T-cell (primary cell): Measurements from ENCODE around the gene KCNQ5. TPM values are rescaled to one million over a fixed set of nuclear protein-coding genes. Genes with fewer than 3 reads are reported as not detected.

ENCODE experiments used
- ATAC-seq, 4 experiments: fragments of 200-7000 bp in 3 of 4; fragments of 150-1000 bp in 1 of 4; cut with Tn5 transposase; replicated peaks in 1 of 4; 1 replicate in 3 of 4; 2 replicates in 1 of 4; pipeline ENCODE4 v1.10.0; 2021; ENCODE audit warnings: moderate library complexity in 3 of 4, mild to moderate bottlenecking in 2 of 4, moderate number of reproducible peaks in 1 of 4
- CTCF ChIA-PET, 2 donors: fragments of 300-600 bp; sonication (Branson Sonifier 250); formaldehyde crosslinking; loops; one replicate each; lab custom pipeline; 2022; ENCODE audit warnings: antibody characterized with exemption in 2 of 2; lab: Charles Lee
- POLR2A ChIA-PET, 2 donors: fragments of 300-600 bp; sonication (Branson Sonifier 250); formaldehyde crosslinking; loops; one replicate each; lab custom pipeline; 2022; ENCODE audit warnings: antibody characterized with exemption in 2 of 2; lab: Charles Lee
- DNase-seq, 35 experiments: peaks; one replicate each; pipeline versions ENCODE4 v3.0.0 to v3.0.0-alpha.2; 2013 to 2023
- H3K27ac ChIP-seq: one replicate; pipeline ENCODE4 v1.5.1; 2013; ENCODE audit warnings: low read length
- H3K27me3 ChIP-seq, 2 experiments: replicated peaks in 1 of 2; 1 replicate in 1 of 2; 2 replicates in 1 of 2; pipeline versions ENCODE4 v1.6.1 to v1.7.0; 2013; ENCODE audit warnings: low read length in 1 of 2, mixed read lengths in 1 of 2; ENCODE audit not compliant: control insufficient read depth in 2 of 2, insufficient read depth in 2 of 2; ENCODE audit errors: extremely low read depth in 1 of 2
- H3K36me3 ChIP-seq, 2 donors: 1 replicate in 1 of 2; 2 replicates in 1 of 2; pipeline versions ENCODE4 v1.6.1 to v1.7.0; 2013; ENCODE audit warnings: low read length in 1 of 2; ENCODE audit not compliant: control insufficient read depth in 2 of 2, insufficient read depth in 1 of 2; ENCODE audit errors: extremely low read depth in 1 of 2
- H3K4me1 ChIP-seq, 2 experiments: 1 replicate in 1 of 2; 2 replicates in 1 of 2; pipeline versions ENCODE4 v1.6.1 to v1.7.0; 2013; ENCODE audit warnings: low read length in 2 of 2, mixed read lengths in 1 of 2; ENCODE audit not compliant: insufficient read depth in 2 of 2, control insufficient read depth in 1 of 2; ENCODE audit errors: extremely low read depth in 1 of 2
- H3K4me3 ChIP-seq, 2 donors: 1 replicate in 1 of 2; 2 replicates in 1 of 2; pipeline versions ENCODE4 v1.5.1 to v1.7.0; 2013; ENCODE audit warnings: mild to moderate bottlenecking in 2 of 2, low read length in 1 of 2, moderate library complexity in 1 of 2; ENCODE audit not compliant: control insufficient read depth in 1 of 2; ENCODE audit errors: extremely low read depth in 1 of 2
- H3K9me3 ChIP-seq: 2 replicates; pipeline ENCODE4 v1.7.0; 2013
- H3K27ac Mint-ChIP-seq, 2 donors: one replicate each; pipeline ENCODE4 v1.8.0; 2020 to 2021; ENCODE audit warnings: mild to moderate bottlenecking in 2 of 2, mixed read lengths in 2 of 2
- H3K27me3 Mint-ChIP-seq, 2 donors: one replicate each; pipeline ENCODE4 v1.8.0; 2021 to 2022; ENCODE audit warnings: mixed read lengths in 2 of 2
- H3K36me3 Mint-ChIP-seq: one replicate; pipeline ENCODE4 v1.8.0; 2021; ENCODE audit warnings: mixed read lengths
- H3K4me1 Mint-ChIP-seq, 3 donors: one replicate each; pipeline ENCODE4 v1.8.0; 2020 to 2022; ENCODE audit warnings: mixed read lengths in 3 of 3, mild to moderate bottlenecking in 1 of 3
- H3K4me3 Mint-ChIP-seq, 3 donors: one replicate each; pipeline ENCODE4 v1.8.0; 2020 to 2022; ENCODE audit warnings: mild to moderate bottlenecking in 3 of 3, mixed read lengths in 3 of 3, moderate library complexity in 3 of 3
- H3K9me3 Mint-ChIP-seq, 3 donors: one replicate each; pipeline ENCODE4 v1.8.0; 2020 to 2022; ENCODE audit warnings: mixed read lengths in 3 of 3
- WGBS: methylation state at CpG from one replicate; pipeline ENCODE4 v1.1.5; 2013; ENCODE audit warnings: missing lambda C conversion rate; ENCODE audit not compliant: insufficient coverage; 5-methylcytosine and 5-hydroxymethylcytosine counted together
- total RNA-seq, 35 experiments: library from RNA in 6 of 35; stranded (reverse) in 6 of 35; fragments of 120-200 nt in 1 of 35; gene quantifications; one replicate each; pipeline versions ENCODE4 v1.2.1 to v1.2.4 and lab custom pipeline; 2013 to 2026

The KCNQ5 gene
- total RNA-seq, 5 donors from 2014 or later (not counting 1 experiment from before 2014, with no cell fraction given): 3.5 to 5.3 (median 4.3) TPM

- Histone ChIP-seq H3K27ac (no peak overlapping the region), H3K36me3 (no peaks in the 10 kb centered on the region), H3K27me3 (no peaks in the 10 kb centered on the region), H3K4me3 (no peak overlapping the region), H3K4me1 (no peaks in the 10 kb centered on the region), H3K9me3 (no peaks in the 10 kb centered on the region)
- ChIA-PET POLR2A (no interaction called here), CTCF (interaction anchor here in 1 of 2 donors (0.6 kb wide), 1 partner anchor 272 kb away, joined by 3 read pairs; no protein-coding TSS in a partner anchor)
- Mint-ChIP-seq H3K27me3 (no peaks in the 10 kb centered on the region), H3K36me3 (peaks cover 4% of the 10 kb centered on the region), H3K9me3 (no peaks in the 10 kb centered on the region), H3K4me3 (no peak overlapping the region), H3K27ac (no peak overlapping the region), H3K4me1 (no peaks in the 10 kb centered on the region)
- ATAC-seq (no peak), DNase-seq (no peak)
- WGBS: 87% methylated on average over 2 of the region's 3 CpGs
Measured at GRCh38 chr6:72683797-72684196, 61.9 kb downstream of the KCNQ5 start.

- ATAC-seq: no peak
- Histone ChIP-seq H3K4me1 (no peaks in the 10 kb centered on the region), H3K27ac (no peak overlapping the region), H3K4me3 (no peak overlapping the region), H3K27me3 (no peaks in the 10 kb centered on the region), H3K36me3 (no peaks in the 10 kb centered on the region), H3K9me3 (no peaks in the 10 kb centered on the region)
- Mint-ChIP-seq H3K27me3 (no peaks in the 10 kb centered on the region), H3K4me3 (no peak overlapping the region), H3K9me3 (no peaks in the 10 kb centered on the region), H3K4me1 (no peaks in the 10 kb centered on the region), H3K36me3 (peaks cover 4% of the 10 kb centered on the region), H3K27ac (no peak overlapping the region)
- DNase-seq: no peak
- 78% methylated on average over 2 of the region's 7 CpGs for WGBS
- ChIA-PET CTCF (no interaction called here), POLR2A (no interaction called here)
Measured at GRCh38 chr6:72689107-72689954, 67.5 kb downstream of the KCNQ5 start.

GRCh38 chr6:72691249-72691648, 69.4 kb downstream of the KCNQ5 start:
- POLR2A ChIA-PET: no interaction called here
- H3K27me3 ChIP-seq: no peaks in the 10 kb centered on the region
- H3K9me3 Mint-ChIP-seq: no peaks in the 10 kb centered on the region

GRCh38 chr6:72696055-72696454, 74.2 kb downstream of the KCNQ5 start:
- Mint-ChIP-seq H3K4me3 (no peak overlapping the region), H3K4me1 (no peaks in the 10 kb centered on the region), H3K9me3 (no peaks in the 10 kb centered on the region), H3K27me3 (no peaks in the 10 kb centered on the region), H3K36me3 (no peaks in the 10 kb centered on the region), H3K27ac (no peak overlapping the region)
- ATAC-seq: no peak
- POLR2A ChIA-PET: no interaction called here
- DNase-seq: no peak
- no peak overlapping the region for H3K27ac ChIP-seq
- no peaks in the 10 kb centered on the region for H3K4me1 ChIP-seq
- H3K9me3 ChIP-seq: no peaks in the 10 kb centered on the region
- no peaks in the 10 kb centered on the region for H3K36me3 ChIP-seq
- no CpG with 5 or more reads among the region's 3 CpGs for WGBS
- H3K4me3 ChIP-seq: no peak overlapping the region
- no peaks in the 10 kb centered on the region for H3K27me3 ChIP-seq
- CTCF ChIA-PET: no interaction called here

More at GRCh38 chr6:72691249-72691648, 69.4 kb downstream of the KCNQ5 start:
- H3K27ac ChIP-seq: no peak overlapping the region
- H3K4me1 Mint-ChIP-seq: no peaks in the 10 kb centered on the region
- CTCF ChIA-PET: no interaction called here
- DNase-seq (no peak), ATAC-seq (no peak)
- no peaks in the 10 kb centered on the region for H3K36me3 ChIP-seq
- H3K4me3 Mint-ChIP-seq: no peak overlapping the region
- H3K27me3 Mint-ChIP-seq: no peaks in the 10 kb centered on the region
- no peaks in the 10 kb centered on the region for H3K9me3 ChIP-seq
- no peak overlapping the region for H3K27ac Mint-ChIP-seq
- peaks cover 4% of the 10 kb centered on the region for H3K36me3 Mint-ChIP-seq
- H3K4me3 ChIP-seq: no peak overlapping the region
- H3K4me1 ChIP-seq: no peaks in the 10 kb centered on the region
- no CpG with 5 or more reads among the region's 6 CpGs for WGBS

- H3K4me3 ChIP-seq: no peak overlapping the region
- ChIA-PET POLR2A (interaction anchor here in 1 of 2 donors (0.5 kb wide), 1 partner anchor 322 kb away, joined by 3 read pairs; no protein-coding TSS in a partner anchor), CTCF (no interaction called here)
- H3K4me3 Mint-ChIP-seq: no peak overlapping the region
- ATAC-seq: no peak
- no peaks in the 10 kb centered on the region for H3K36me3 Mint-ChIP-seq
- no peak overlapping the region for H3K27ac ChIP-seq
- no peaks in the 10 kb centered on the region for H3K27me3 Mint-ChIP-seq
- DNase-seq: no peak
- no peak overlapping the region for H3K27ac Mint-ChIP-seq
- H3K9me3 Mint-ChIP-seq: no peaks in the 10 kb centered on the region
- H3K36me3 ChIP-seq: no peaks in the 10 kb centered on the region
- H3K9me3 ChIP-seq: no peaks in the 10 kb centered on the region
- H3K4me1 ChIP-seq: no peaks in the 10 kb centered on the region
- no peaks in the 10 kb centered on the region for H3K4me1 Mint-ChIP-seq
- H3K27me3 ChIP-seq: no peaks in the 10 kb centered on the region
- no CpG with 5 or more reads among the region's 1 CpG for WGBS
Measured at GRCh38 chr6:72699159-72699558, 77.3 kb downstream of the KCNQ5 start.

GRCh38 chr6:72702421-72702820, 80.6 kb downstream of the KCNQ5 start:
- WGBS: 83% methylated on average over 3 of the region's 3 CpGs

More at GRCh38 chr6:72702421-72702820, 80.6 kb downstream of the KCNQ5 start:
- no peak overlapping the region for H3K4me3 ChIP-seq
- Mint-ChIP-seq H3K27me3 (no peaks in the 10 kb centered on the region), H3K36me3 (no peaks in the 10 kb centered on the region), H3K27ac (no peak overlapping the region), H3K9me3 (no peaks in the 10 kb centered on the region), H3K4me3 (no peak overlapping the region), H3K4me1 (no peaks in the 10 kb centered on the region)
- CTCF ChIA-PET: no interaction called here
- DNase-seq (no peak), ATAC-seq (no peak)
- no peaks in the 10 kb centered on the region for H3K9me3 ChIP-seq
- H3K4me1 ChIP-seq: no peaks in the 10 kb centered on the region
- H3K27me3 ChIP-seq: no peaks in the 10 kb centered on the region
- H3K36me3 ChIP-seq: no peaks in the 10 kb centered on the region
- H3K27ac ChIP-seq: no peak overlapping the region
- POLR2A ChIA-PET: no interaction called here
